GM19372 (cell line): ENCODE data around the gene GPR17.

Experiments
- ATAC-seq: cut with Tn5 transposase; IDR thresholded peaks from one replicate; pipeline ENCODE4 v1.9.1; 2021; ENCODE audit warnings: mild to moderate bottlenecking, low read depth, moderate library complexity; ENCODE audit not compliant: unreplicated experiment

GPR17 gene

DNA sequence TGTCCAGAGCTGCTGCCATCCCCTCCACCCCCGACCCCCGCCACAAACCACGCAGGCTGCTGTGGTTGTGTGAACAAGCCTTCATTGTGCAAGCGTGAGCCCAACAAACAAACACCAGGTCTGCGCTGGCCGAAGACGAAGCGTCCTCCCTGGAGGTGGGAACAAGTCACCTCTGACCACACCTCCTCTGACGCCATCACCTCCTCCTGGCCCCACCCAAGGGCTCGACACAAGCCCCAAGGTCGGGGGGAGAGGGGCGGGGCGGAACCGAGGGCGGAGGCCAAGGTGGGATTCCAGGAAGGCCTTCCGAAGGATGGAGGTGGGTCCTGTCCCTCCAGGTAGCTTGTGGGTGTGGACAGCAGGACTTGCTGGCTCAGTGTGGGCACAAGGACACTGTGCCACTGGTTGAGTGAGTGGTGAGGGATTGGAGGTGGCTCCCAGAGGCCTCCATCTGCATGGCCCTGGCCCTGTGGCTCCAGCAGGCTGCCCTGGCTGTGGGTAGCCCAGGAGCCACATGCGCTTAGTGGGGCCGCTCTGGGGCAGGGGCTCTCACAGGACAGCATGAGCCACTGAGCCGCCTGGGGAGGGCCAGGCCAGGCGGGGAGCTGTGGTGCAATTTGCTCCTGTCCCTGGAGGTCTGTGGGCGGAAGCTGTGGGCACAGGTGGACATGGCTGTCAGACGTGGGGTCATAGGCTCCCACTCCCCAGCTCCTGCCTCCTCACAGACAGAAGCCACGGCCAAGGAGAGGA is 7.4 kb upstream of the GPR17 start:
- ATAC-seq: no peak

GRCh38 chr2:127639111-127639474 is 6.9 kb upstream of the GPR17 start:
- ATAC-seq: no peak

DNA sequence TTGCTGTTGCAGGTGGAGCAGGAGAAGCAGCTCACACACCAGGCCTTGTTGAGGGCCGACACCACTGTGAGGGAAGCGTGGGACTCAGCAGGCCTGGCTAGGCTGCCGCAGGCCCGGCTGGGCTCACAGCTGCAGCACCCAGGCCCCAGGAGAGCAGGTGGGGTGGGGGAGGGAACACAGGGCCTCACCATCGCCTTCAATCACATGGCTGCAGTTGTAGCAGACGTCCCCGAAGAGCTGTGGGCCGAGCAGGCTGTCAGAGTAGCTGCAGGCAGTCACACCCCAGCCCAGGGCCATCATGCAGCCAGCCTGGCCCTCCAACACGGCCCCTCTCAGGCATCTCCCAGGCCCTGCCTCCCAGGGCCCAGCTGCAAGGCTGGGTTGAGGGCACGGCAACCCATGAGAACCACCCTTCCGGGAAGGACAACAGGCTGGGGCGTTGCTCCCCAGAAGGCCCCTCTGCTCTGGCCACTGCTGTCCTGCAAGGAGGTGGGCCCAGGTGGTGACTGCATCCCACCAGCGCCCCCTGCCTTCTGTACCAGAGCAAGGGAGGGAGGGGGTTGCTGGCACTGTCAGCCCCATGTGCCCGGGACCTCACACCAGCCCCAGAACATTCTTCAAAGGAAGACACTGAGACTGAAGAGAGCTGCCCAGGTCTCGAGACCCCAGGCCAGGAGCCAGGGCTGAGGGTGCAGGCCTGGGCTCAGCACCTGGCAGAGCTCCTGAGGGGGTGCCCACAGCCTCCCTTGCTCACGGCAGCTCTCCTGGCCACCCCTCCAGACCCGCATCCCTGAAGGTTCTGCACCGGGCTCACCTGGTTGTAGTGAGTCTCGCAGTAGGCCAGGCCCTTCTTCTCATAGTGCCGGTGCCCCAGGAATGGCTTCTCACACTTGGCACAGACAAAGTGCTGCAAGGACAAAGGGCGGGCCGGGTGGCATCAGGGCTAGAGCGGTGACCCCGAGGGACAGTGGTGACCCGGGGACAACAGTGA is 5.6 kb upstream of the GPR17 start:
- ATAC-seq: peak; percentile 61

DNA sequence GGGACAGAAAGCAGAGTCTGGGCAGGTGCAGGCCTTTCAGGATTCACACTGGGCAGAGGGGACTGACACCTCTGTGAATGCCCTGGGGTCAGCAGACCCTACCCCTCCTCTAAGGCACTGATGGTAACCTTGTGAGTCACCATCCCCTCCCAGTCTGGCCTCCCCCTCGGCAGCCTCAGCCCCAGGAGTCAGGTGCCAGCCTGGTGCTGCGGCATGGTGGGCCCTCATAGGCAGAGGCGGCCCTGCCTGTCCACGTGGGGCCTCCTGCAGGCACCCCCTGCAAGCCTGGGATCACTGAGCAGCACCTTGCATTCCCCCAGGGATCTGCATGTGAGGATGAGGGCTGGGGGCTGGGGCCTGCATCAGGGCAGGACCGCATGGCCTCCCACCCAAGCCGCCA is 4.8 kb upstream of the GPR17 start:
- no peak for ATAC-seq

GRCh38 chr2:127641846-127642507 is 4.0 kb upstream of the GPR17 start:
- ATAC-seq: no peak

GRCh38 chr2:127642706-127643438 is 3.1 kb upstream of the GPR17 start:
- no peak for ATAC-seq

GRCh38 chr2:127643439-127644065 is 2.4 kb upstream of the GPR17 start:
- no peak for ATAC-seq

DNA sequence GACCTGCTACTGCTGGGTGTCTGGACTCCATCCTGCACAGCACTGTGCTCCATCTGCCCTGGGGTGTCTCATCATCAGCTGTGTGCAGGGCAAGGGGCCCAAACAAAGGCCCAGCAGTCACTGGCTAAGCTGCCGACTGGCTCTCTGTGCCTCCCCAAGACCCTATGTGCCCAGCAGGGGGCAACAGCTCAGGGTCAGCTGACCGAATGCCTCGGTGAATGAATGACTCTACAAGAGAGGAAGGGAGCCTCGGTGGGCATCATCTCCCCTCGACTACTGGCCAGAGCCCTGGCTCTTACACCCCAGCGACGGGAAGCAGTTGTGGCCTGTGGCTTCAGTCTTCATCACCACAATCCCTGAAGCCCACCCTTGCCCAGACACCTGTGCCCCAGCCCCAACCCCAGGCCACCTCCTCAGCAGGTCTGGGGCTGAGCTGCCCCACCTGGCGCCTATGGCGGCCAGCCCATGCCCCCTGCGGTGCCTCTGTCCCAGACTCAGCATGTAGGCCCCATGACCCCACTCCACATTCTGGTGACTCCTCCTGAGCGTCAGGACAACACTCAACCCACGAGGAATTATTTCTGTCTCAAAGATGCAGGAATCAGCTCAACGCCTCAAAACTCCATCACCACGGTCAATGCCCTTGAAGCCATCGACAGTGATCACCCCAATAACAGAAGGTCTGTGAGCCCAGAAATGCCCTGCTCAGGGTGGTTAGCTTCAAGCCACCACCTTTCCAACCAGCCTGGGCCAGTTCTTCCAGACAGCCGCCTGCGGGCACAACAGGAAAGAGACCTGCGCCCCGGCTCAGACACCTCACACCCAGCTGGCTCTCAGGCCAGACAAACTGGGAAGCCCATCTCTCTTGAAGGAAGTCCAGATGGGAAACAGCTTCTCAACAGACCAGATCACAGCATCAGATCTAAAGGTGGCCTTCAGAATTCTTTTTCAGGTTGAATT is 1.6 kb upstream of the GPR17 start:
- no peak for ATAC-seq

- ATAC-seq: no peak
Measured at GRCh38 chr2:127645026-127645394, 943 bp upstream of the GPR17 start.

GRCh38 chr2:127646487-127647241 is 711 bp downstream of the GPR17 start:
- ATAC-seq: no peak

DNA sequence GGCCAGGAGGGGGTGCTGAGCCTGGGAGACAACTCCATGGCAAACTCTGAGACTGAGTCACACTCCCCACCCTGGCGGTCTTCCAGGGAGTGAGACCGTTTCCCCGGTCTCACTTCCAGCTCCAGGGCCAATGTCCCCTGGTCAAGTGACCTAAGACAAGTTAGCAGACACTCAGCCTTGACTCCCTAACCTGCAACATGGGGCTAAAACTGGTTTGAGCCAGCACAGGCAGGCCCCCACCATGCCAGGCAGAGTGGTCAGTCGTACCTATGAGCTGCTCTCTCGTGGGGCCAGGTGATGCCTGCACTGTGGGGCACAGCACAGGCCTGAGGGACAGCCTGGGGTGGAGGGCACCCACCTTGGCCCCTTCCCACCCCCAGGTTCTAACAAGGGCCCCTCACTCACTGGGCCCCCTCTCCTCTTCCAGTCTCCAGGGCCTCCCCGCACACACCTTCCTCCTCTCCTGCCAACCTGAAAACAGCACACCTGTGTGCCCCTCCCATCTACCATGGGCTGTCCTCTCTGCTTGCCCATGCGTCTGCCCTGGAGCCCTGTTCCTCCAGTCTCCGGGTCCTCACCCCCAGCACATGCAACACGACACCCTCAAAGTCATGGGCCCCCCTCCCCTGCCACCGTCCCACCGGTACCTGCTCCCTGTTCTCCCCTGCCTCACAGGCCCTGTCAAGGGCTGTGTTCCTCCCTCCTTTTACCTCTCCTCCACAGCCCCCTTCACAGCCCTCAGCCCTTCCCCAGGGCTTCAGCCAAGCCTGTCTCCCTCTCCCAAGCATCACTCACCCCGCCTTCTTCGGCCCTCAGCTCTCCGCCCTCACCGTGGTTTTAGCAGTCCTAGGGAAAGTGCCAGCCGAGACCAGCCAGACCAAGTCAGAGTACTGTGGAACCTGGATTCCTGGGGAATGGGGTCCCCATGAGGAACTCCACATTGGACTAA is 1.6 kb downstream of the GPR17 start:
- no peak for ATAC-seq

DNA sequence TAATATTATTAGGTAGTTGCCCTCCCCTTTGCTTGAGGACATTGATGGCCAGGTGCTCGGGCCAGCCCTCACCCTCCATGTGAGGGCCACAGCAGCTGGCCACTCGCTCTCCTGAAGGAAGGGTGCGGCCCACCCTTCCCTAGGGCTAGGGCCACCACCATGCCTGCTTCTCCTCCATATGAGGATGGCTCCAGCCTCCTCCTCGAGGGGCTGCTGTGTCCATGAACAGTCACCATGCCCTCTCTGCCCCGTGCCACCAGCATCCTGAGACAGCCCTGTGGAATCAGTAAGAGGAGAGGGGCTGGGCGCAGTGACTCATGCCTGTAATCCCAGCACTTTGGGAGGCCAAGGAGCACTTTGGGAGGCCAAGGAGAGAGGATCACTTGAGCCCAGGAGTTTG is 2.4 kb downstream of the GPR17 start:
- ATAC-seq: no peak

DNA sequence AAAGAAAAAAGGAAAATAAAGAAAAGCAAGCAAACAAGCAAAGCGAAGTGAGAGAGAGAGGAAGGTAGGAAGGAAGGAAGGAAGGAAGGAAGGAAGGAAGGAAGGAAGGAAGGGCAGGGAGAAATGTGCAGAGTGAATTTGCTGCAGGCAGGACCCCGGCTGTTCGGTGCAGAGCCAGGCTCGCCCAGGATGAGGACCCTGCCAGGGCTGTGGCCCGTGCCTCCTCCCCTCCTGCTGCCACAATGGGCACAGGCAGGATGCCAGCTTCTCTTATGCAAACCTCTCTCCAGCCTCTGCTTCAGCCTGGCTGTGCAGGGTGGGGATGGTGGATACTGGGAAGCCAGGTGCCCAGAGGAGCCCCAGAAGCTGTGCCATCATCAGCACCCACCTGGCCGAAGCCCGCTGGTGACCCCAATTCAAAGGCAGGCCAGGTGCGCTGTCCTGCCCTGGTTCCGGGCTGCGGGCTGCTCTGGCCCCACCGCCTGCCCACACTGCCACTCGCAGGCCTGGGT is 3.2 kb downstream of the GPR17 start:
- ATAC-seq: no peak

- no peak for ATAC-seq
Measured at GRCh38 chr2:127649684-127650040, 3.7 kb downstream of the GPR17 start.

DNA sequence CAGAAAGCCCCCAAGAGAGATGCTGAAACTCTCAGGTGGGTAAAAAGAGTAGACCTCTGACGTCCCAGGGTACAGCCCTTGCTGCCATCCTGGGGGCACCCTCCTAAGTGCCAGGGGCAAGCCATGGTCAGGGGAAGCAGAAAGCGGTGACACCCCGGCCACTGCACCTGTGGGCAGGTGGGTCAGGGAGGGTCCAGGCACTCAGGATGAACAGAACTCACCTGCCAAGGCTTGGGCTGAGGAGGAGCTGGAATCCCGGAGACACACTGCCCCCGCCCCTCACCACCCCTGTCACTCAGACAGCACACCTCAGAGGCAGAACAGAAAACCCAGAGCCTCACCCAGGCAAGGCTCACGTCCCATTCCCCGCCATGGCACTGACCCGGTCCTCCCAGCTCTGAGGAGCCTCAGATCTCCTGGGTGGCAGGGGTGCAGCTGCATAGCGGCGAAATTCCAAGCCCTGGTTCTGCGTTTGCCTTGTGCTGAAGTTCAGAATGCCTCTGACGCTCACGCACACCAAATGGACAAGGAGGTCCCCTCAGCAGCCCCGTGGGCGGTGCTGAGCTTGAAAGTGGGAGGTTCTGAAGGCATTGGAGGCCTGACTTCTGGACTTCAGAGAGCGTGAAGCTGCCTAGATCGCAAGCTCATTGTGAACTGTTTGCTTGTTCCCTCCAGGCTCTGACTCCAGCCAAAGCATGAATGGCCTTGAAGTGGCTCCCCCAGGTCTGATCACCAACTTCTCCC is 4.3 kb downstream of the GPR17 start:
- no peak for ATAC-seq

DNA sequence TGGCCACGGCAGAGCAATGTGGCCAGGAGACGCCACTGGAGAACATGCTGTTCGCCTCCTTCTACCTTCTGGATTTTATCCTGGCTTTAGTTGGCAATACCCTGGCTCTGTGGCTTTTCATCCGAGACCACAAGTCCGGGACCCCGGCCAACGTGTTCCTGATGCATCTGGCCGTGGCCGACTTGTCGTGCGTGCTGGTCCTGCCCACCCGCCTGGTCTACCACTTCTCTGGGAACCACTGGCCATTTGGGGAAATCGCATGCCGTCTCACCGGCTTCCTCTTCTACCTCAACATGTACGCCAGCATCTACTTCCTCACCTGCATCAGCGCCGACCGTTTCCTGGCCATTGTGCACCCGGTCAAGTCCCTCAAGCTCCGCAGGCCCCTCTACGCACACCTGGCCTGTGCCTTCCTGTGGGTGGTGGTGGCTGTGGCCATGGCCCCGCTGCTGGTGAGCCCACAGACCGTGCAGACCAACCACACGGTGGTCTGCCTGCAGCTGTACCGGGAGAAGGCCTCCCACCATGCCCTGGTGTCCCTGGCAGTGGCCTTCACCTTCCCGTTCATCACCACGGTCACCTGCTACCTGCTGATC is 4.9 kb downstream of the GPR17 start:
- ATAC-seq: no peak
